GM18507 (cell line): ENCODE results near the gene NCAPD3.
"Not testable (repeated sequence)": the region's sequence is repeated elsewhere in the genome, so short reads cannot be mapped to it uniquely, and the experiment has no call there.

ENCODE experiments used
- DNase-seq: peaks from one replicate; pipeline ENCODE4 v3.0.0; 2011; ENCODE audit warnings: low read depth; ENCODE audit not compliant: insufficient read length; ENCODE audit errors: extremely low spot score
- FAIRE-seq: peaks from 2 replicates; lab custom pipeline; 2011; peaks lifted over from hg19 to GRCh38; lab: Jason Lieb, UNC

NCAPD3 gene

GRCh38 chr11:134229126-134229790 is 5.5 kb upstream of the NCAPD3 start:
- FAIRE-seq (no peak), DNase-seq (no peak)

DNA sequence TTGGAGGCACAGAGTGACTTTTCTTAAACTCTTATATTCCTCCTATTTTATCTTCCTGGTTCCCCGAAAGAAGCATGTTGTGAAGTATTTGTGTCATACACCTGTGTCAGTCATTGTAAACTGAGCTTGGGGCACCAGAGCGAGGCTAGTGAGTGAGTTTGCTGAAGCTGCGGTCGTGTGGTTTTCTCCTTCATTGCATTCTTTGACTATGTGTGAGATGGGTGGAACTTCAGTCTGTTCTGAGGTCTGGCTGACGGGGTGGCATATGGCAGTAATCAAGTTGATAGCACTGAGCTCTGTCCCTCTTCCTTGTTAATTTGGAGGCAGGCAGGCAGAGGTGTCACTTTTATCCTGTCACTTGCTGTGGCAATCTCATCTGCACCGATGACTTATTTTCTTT is 4.9 kb upstream of the NCAPD3 start:
- peak; percentile 94 for FAIRE-seq
- peak; percentile 35 for DNase-seq

DNA sequence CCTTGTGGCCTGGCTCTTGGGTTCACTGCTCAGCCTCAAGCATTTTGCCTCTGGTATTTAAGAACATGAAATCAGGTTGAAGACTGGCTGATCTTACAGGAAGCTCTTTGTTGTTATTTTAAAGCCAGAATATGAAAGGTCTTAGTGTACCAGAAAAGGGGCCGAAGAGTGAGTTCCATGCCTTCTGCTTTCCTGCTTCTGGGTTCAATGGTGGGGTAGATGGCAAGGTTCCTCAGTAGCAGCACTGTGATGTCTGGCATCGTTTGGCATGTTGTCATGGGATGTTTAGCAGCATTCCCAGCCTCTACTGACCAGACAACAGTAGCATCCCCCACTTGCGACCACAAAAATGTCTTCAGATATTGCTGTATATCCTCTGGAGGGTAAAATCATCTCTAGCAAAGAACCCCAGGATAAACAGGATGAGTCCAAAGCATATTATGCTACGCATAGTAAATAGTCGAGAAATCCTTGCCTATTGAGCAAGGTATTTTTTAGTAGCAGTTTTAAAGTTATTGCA is 3.1 kb upstream of the NCAPD3 start:
- no peak for DNase-seq
- no peak for FAIRE-seq

DNA sequence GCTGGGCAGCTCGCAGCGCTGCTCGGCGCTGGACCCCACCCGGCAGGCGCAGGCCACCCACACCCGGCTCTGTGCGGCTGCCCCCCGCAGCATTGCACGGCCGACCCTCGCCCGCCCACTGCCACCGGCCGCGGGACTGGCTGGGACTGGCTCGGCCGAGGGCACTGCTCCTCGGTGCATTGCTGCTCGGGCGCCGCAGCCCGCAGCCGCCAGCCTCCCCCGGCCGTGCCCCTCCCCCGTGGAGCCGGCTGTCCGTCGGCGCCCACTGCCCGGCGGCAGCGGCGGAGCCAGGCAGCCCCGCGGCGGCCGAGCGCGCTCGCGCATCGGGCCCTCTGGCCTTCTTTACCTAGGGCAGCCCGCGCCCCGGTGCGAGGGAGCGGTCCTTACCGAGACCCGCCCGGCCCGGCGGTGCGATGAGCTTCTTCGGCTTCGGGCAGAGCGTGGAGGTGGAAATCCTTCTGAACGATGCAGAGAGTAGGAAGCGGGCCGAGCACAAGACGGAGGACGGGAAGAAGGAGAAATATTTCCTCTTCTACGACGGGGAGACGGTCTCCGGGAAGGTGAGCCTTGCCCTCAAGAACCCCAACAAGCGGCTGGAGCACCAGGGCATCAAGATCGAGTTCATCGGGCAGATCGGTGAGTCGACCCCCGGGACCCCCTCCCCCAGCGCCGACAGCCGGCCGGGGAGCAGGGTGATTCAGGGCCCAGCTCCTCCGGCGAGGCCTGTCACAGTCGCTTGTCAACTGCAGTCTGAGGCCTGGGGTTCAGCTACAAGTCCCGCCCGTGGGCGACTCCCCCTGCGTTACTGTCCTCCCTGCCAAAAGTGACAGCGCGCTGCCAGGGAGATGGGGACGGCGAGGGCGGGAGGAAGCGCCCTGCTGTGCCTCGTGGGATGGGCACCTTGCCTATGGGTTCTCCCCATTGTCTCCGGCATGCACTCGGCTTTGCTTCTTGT is 1.2 kb upstream of the NCAPD3 start:
- DNase-seq (no peak), FAIRE-seq (no peak)

DNA sequence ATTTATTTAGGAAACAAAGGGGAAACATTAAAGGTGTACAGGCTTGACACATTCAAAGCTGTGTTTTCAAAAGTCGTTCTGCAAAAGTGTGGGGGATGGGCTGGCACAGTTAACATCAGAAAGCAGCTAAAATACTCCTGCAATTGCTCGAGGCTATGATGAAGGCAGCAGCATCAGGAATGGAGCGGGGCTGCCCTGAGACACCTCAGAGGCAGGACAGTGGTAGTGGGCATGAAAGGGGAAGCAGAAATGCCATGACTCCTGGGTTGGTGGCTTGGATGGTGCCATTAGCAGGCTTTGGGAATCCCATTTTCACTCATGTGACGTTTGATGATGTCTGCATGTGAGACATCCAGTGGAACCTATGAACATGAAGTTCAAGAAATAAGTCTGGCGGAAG is 646 bp downstream of the NCAPD3 start:
- DNase-seq (no peak), FAIRE-seq (no peak)

DNA sequence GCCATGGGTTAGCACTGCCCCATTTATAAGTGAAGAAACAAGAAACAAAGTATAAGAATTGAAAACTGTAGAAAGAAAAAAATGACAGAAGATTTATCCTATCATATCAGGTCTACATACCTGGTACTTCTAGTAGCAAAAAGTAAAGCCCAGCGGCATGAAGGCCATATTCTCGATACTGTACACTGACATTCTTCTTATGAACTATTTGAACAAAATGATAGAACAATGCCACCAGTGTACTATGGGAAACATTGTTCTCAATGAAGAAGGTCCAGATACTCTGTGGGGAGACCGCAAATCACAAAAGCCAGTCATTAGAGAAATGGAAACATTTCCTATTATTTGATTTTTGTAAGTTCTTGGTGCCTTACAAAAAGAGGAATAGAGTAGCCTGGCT is 7.0 kb downstream of the NCAPD3 start:
- DNase-seq: no peak
- no peak for FAIRE-seq

GRCh38 chr11:134215836-134216235 is 7.9 kb downstream of the NCAPD3 start:
- no peak for FAIRE-seq
- no peak for DNase-seq

DNA sequence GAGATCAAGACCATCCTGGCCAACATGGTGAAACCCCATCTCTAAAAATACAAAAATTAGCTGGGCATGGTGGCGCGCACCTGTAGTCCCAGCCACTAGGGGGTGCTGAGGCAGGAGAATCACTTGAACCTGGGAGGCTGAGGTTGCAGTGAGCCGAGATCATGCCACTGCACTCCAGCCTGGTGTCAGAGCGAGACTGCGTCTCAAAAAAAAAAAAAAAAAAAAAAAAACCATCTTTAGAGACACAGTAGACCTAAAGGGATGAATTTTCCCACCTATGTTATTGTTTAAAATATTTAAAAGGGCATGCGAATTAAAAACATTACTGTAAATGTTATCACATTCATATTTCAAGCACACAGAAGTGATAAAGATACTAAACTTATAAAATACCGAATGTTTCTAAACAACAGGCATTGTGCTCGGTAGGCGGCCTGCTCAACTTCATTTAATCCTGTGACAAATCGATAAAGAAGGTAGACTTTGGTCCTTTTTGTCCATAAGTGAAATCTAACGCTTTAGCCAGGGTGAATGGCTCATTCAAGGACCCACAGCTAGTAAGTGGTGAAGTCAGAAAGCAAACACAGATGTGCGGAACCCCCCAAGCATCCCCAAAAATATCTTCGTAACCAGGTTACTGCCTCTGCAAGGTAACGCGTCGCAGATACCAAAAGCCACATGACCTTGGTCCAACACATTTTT is 16.1 kb downstream of the NCAPD3 start:
- no peak for DNase-seq

DNA sequence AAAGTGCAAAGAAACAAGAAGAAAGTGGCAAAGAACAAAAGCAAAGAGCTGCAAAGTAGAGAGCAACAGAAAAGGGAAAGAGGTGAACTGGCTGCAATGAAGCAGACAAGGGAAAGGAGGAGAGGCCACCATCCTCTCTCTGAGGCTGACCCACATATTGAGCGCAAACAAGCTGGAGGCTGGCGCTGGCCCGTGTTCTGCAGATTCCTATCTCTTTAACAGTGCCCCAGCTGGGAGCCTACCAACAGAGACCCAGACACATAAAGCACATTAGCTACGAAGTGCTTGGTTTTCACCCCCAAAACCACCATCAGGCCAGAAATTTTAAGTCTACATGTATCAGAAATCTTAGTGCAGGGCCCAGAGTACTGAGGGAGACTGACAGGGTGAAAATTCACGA is 17.6 kb downstream of the NCAPD3 start:
- DNase-seq (no peak), FAIRE-seq (no peak)

More for the DNA sequence above, 16.1 kb downstream of the NCAPD3 start:
- no peak for FAIRE-seq

DNA sequence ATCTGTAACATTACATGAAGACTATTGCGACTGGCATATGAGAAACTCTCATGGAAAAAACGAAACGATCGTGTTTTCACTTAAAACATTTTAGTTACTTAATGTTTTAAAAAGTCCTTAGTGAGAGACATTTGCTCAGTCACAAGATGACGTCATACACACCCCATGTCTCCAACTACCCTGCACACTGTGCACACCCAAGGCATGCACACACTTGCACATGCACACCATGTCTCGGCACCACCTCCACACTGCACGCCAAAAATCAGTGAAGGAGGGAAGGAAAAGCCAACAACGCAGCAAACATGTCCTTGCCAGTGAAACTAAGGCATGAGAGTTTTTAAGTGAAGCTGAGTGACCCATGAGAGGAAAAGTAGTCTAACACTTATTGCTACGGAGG is 18.0 kb downstream of the NCAPD3 start:
- FAIRE-seq (no peak), DNase-seq (no peak)

GRCh38 chr11:134202661-134203060 is 21.1 kb downstream of the NCAPD3 start:
- FAIRE-seq (no peak), DNase-seq (no peak)

DNA sequence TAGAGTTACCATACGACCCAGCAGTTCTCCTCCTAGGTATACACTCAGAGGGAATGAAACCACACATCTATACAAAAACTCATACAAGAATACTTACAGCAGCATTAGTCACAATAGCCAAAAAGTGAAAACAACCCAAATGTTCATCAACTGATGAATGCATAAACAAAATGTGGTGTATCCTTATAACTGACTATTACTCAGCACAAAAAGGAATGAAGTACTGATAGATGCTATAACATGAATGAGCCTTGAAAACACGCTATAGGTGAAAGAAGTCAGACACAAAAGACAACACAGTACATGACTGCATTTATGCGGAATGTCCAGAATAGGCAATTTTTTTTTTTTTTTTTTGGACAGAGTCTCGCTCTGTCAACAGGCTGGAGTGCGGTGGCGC is 23.1 kb downstream of the NCAPD3 start:
- no peak for FAIRE-seq

DNA sequence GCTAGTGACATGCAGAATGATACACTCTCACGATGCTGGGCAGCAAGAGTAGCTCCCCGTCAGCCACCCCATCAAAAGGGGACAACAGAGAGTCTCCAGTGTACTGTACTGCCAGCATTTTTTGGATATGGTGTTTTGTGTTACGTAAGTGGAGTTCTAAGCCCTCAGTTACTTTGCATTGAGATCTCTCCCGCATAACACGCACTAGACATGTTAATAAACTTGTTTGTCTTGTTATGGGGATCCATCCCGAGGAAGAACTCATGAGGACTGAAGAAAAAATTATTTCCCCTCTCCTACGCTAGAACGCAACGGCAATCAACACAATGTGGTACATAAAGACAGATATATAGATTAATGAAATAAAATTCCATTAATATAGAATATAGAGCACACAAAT is 24.2 kb downstream of the NCAPD3 start:
- no peak for FAIRE-seq

More for the DNA sequence above, 23.1 kb downstream of the NCAPD3 start:
- no peak for DNase-seq

GRCh38 chr11:134196756-134197155 is 27.0 kb downstream of the NCAPD3 start:
- FAIRE-seq (no peak), DNase-seq (no peak)

More for the DNA sequence above, 24.2 kb downstream of the NCAPD3 start:
- no peak for DNase-seq

DNA sequence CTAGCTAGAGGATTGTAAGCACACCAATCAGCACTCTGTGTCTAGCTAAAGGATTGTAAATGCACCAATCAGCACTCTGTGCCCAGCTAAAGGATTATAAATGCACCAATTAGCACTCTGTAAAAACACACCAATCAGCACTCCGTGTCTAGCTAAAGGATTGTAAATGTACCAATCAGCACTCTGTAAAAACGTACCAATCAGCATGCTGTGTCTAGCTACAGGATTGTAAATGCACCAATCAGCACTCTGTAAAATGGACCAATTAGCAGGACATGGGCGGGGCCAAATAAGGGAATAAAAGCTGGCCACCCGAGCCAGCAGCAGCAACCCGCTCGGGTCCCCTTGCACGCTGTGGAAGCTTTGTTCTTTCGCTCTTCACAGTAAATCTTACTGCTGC is 35.7 kb downstream of the NCAPD3 start:
- FAIRE-seq, DNase-seq: not testable (repeated sequence)

GRCh38 chr11:134181707-134182106 is 42.1 kb downstream of the NCAPD3 start:
- no peak for DNase-seq

DNA sequence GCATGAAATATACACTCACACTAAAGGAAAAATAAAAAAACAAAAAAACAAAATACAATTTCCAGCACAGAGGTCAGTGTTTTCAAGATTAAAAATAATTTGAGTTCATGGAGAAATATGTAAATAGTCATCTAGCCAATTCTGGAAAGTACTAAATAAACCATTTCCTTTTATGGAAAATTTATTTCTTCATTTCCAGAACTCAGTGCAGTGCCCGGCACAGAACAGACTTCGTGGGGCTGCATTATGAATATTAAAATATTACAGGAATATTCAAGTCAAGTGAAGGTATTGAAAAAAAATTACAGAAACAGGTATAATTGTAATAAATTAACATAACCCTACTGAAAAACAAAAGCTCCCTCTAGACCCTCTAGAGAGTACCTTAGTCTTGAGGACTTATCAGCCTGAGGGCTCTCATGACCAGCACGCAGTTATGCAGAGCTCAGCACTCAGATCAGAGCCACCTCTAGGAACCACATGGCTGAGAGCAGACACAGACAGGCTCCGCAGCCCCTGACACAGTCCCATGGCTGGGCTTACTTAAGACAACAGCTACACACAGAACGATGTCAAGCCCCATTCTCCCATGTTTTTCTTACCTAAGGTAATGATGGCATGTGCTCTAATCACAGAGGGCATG is 45.6 kb downstream of the NCAPD3 start:
- FAIRE-seq: no peak

More at GRCh38 chr11:134181707-134182106, 42.1 kb downstream of the NCAPD3 start:
- FAIRE-seq: no peak

GRCh38 chr11:134176284-134176683 is 47.5 kb downstream of the NCAPD3 start:
- DNase-seq (no peak), FAIRE-seq (no peak)

More for the DNA sequence above, 45.6 kb downstream of the NCAPD3 start:
- DNase-seq: no peak

DNA sequence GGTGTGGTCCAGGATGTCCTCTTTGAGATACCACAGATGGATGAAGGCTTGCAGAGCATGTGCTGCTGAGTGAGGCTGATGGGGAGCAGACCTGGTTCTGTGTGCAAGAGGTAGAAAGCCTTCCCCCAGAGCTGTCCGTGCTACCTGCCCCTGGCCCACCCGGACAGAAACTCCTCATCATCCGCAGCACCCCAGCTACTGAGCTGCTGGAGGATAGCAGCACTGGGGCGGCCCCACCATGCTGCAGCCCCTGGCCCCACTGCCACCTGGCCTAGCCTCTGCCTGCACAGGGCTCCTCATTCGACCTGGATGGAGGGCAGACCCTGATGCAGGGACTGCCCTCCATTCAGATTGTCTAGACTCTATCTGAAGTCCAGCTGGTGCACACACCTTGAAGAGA is 50.5 kb downstream of the NCAPD3 start:
- FAIRE-seq (no peak), DNase-seq (no peak)
